Muscle layer of duodenum (tissue), 2 donors: ENCODE data around the gene TGFB1.

ENCODE experiments used
- H3K27ac ChIP-seq: one replicate; pipeline ENCODE4 v1.7.0; 2013; ENCODE audit warnings: mild to moderate bottlenecking, low read length
- H3K27me3 ChIP-seq: one replicate; pipeline ENCODE4 v1.7.0; 2013; ENCODE audit warnings: low read depth, mild to moderate bottlenecking, control low read depth, low read length
- H3K36me3 ChIP-seq, 2 donors: one replicate each; pipeline ENCODE4 v1.7.0; 2013; ENCODE audit warnings: low read length in 2 of 2, control low read depth in 1 of 2, mild to moderate bottlenecking in 1 of 2; ENCODE audit not compliant: insufficient read depth in 2 of 2, control insufficient read depth in 1 of 2
- H3K4me1 ChIP-seq, 2 donors: one replicate each; pipeline ENCODE4 v1.7.0; 2013; ENCODE audit warnings: low read length in 2 of 2, mild to moderate bottlenecking in 2 of 2, control low read depth in 1 of 2, moderate library complexity in 1 of 2; ENCODE audit not compliant: insufficient read depth in 2 of 2, control insufficient read depth in 1 of 2
- H3K4me3 ChIP-seq, 2 donors: one replicate each; pipeline ENCODE4 v1.7.0; 2013; ENCODE audit warnings: low read length in 2 of 2, low read depth in 1 of 2, mild to moderate bottlenecking in 1 of 2
- H3K9me3 ChIP-seq, 2 donors: one replicate each; pipeline ENCODE4 v1.7.0; 2013; ENCODE audit warnings: low read length in 2 of 2, control low read depth in 1 of 2, mild to moderate bottlenecking in 1 of 2; ENCODE audit not compliant: control insufficient read depth in 1 of 2
- donor health status: healthy.

Gene TGFB1

DNA sequence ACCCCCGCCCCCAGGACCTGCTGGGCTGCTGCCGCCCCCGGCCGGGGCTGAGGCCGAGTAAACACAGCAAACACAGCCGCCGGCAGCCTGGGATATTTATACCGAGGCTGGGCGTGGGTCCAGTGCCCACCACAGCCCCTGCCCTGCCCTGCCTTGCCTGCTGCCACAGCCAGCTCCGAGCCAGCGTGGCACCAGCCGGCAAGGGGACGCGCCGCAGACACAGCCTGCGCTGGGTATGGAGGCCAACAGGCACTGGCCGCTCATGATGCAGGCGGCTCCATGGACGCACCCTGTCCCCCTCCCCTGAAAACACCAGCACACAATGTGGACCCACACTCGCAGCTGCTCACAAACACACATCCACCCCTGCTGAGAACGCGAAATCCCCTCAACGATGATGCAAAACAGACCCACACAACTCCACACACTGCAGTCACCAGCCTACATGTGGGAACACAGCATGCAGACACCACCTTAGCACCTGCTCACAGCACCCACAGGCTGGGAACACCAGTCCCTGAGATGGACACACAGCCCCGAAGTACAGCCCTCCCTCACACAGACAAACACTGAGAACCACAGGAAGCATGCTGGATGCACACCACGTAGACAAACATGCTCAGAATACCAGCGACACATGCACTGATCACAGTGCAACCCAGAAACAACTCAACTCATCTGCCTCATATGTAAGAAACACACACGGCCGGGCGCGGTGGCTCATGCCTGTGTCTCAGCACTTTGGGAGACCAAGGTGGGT, 27.6 kb downstream of the TGFB1 start:
- H3K4me1 ChIP-seq, result peaks cover 30 to 62% of the 10 kb centered on the region in 2 donors
- peak overlapping the region in 1 of 2 donors; percentile 32 for H3K4me3 ChIP-seq
- H3K36me3 ChIP-seq, result peaks cover 4 to 46% of the 10 kb centered on the region in 2 donors
- no peaks in the 10 kb centered on the region for H3K27me3 ChIP-seq
- H3K9me3 ChIP-seq, result no peaks in the 10 kb centered on the region
- H3K27ac ChIP-seq, result no peak overlapping the region

GRCh38 chr19:41325640-41325946, 28.1 kb downstream of the TGFB1 start:
- no peaks in the 10 kb centered on the region for H3K9me3 ChIP-seq
- peaks cover 9 to 48% of the 10 kb centered on the region in 2 donors for H3K36me3 ChIP-seq
- peak overlapping the region; percentile 7 to 32 for H3K4me3 ChIP-seq
- no peaks in the 10 kb centered on the region for H3K27me3 ChIP-seq
- peaks cover 30 to 64% of the 10 kb centered on the region in 2 donors for H3K4me1 ChIP-seq
- H3K27ac ChIP-seq, result no peak overlapping the region

- Histone ChIP-seq H3K27me3 (no peaks in the 10 kb centered on the region), H3K27ac (peak overlapping the region; percentile 70), H3K9me3 (no peaks in the 10 kb centered on the region), H3K4me1 (peaks cover 30 to 64% of the 10 kb centered on the region in 2 donors), H3K4me3 (peak overlapping the region; percentile 7 to 32), H3K36me3 (peaks cover 12 to 50% of the 10 kb centered on the region in 2 donors)
These were observed 28.6 kb downstream of the TGFB1 start for GRCh38 chr19:41324921-41325639.

DNA sequence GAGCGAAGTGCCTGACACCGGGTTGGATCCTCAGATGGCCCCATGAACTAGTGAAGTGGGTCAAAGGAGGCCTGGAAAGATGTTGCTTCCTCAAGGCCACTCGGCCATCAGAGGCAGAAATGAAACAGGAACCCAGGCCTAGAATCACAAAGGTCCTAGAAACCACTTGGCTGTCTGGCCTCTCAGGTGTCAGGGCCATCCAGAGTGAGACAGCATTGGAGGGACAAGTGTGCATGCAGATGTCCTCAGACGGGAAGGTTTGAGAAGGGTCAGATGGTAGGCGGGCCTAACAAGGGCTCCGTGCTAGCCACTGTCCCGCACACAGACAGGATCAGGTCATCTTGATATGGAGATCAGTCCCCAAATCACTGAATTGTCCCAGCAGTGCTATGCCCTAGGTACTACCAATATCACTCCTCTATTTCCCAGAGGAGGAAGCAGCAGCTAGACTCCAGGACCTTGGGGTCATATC, 29.5 kb downstream of the TGFB1 start:
- no peaks in the 10 kb centered on the region for H3K27me3 ChIP-seq
- peak overlapping the region in 1 of 2 donors; percentile 15 for H3K4me3 ChIP-seq
- H3K9me3 ChIP-seq, result no peaks in the 10 kb centered on the region
- H3K36me3 ChIP-seq, result peaks cover 17 to 58% of the 10 kb centered on the region in 2 donors
- H3K27ac ChIP-seq, result peak overlapping the region; percentile 70
- H3K4me1 ChIP-seq, result peaks cover 30 to 64% of the 10 kb centered on the region in 2 donors

DNA sequence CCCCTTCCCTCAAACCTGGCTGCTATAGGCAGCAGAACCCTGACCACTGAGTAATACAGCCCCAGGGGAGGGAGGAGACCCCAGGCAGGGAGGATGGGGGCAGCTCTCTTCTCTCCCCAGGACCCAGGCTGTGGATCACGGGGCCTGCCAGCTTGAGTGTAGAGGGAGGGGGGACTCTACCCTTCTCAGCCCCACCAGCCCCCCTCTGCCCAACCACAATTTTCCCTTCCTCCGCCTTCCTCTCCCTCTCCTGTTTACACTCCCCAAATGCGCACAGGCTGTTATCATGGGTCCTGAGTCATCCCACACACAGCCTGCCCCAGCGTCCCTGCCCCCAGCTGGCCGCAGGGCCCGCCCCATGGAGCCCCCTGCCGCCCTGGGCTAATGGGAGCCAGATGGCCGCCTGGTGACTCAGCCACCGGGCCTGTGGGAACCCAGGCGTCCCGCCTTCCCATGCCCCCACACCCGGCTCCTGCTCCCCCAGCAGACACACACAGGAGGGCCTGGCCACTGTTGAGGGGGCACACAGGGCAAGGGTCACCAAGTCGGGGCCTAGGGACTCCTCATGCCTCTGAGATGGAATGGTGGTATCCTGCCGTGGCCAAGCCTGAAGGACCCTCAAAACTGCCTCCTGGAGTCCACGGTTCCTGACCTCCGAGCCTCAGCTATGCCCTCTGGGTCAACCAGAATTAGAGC, 30.1 kb downstream of the TGFB1 start:
- Histone ChIP-seq H3K4me3 (no peak overlapping the region), H3K9me3 (no peaks in the 10 kb centered on the region), H3K36me3 (peaks cover 24 to 59% of the 10 kb centered on the region in 2 donors), H3K27me3 (no peaks in the 10 kb centered on the region), H3K27ac (peak overlapping the region; percentile 70), H3K4me1 (peaks cover 30 to 60% of the 10 kb centered on the region in 2 donors)

DNA sequence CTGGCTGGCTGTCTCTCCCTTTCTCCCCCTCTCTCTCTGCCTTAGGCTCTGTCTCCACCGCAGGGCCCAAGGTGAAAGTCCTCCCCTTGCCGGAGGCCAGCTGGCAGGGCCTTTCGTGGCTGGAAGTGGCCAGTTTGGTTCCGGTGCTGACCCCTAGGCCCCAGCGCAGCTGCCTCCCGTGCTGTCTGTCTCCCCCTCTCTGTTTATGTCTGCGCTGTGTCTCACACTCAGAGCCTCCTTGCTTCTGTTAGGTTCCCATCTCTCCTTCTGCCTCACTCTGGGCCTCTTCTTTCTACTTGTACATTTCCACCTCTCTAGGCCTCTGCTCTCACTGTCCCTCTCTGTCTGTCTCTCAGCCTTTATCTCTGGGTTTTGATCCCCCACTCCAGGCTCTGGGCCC, 30.7 kb downstream of the TGFB1 start:
- H3K4me1 ChIP-seq, result peaks cover 27 to 54% of the 10 kb centered on the region in 2 donors
- peak overlapping the region; percentile 67 for H3K27ac ChIP-seq
- no peaks in the 10 kb centered on the region for H3K27me3 ChIP-seq
- peaks cover 27 to 59% of the 10 kb centered on the region in 2 donors for H3K36me3 ChIP-seq
- H3K9me3 ChIP-seq, result no peaks in the 10 kb centered on the region
- no peak overlapping the region for H3K4me3 ChIP-seq

- Histone ChIP-seq H3K36me3 (peaks cover 27 to 61% of the 10 kb centered on the region in 2 donors), H3K27ac (peak overlapping the region; percentile 67), H3K4me1 (peaks cover 25 to 53% of the 10 kb centered on the region in 2 donors)
These were observed 31.3 kb downstream of the TGFB1 start for GRCh38 chr19:41322451-41322850.

DNA sequence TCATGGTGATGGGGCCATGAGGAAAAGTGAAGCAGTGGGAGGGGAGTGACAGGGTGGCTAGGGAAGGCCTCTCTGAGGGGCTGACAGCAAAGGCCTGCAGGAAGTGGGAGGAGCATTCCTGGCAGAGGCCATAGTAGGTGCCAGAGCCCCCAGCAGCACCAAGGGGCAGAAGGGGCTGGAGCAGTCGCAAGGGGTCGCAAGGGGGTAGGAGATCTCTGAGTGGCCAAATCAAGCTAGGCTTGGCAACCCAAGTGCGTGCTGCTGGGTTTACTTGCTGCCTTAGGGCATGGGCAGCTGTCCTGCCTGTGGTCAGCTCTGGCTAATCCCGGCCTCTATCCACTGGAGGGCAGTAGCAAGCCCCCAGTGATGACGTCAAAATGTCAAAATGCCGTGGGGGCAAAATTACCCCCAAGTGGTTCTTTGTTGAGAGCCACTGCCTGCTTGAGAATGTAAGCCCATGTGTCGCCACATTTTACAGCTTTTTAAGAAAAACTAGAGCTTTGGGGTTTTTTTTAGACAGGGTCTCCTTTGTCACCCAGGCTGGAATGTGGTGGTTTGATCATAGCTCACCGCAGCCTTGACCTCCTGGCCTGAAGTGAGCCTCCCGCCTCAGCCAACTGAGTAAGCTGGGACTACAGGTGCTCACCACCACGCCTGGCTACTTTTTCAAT, 32.0 kb downstream of the TGFB1 start:
- peak overlapping the region; percentile 67 for H3K27ac ChIP-seq
- H3K27me3 ChIP-seq, result no peaks in the 10 kb centered on the region
- H3K9me3 ChIP-seq, result no peaks in the 10 kb centered on the region
- H3K4me3 ChIP-seq, result no peak overlapping the region
- peaks cover 25 to 53% of the 10 kb centered on the region in 2 donors for H3K4me1 ChIP-seq
- peaks cover 34 to 67% of the 10 kb centered on the region in 2 donors for H3K36me3 ChIP-seq

More at GRCh38 chr19:41322451-41322850, 31.3 kb downstream of the TGFB1 start:
- Histone ChIP-seq H3K27me3 (no peaks in the 10 kb centered on the region), H3K9me3 (no peaks in the 10 kb centered on the region), H3K4me3 (no peak overlapping the region)

DNA sequence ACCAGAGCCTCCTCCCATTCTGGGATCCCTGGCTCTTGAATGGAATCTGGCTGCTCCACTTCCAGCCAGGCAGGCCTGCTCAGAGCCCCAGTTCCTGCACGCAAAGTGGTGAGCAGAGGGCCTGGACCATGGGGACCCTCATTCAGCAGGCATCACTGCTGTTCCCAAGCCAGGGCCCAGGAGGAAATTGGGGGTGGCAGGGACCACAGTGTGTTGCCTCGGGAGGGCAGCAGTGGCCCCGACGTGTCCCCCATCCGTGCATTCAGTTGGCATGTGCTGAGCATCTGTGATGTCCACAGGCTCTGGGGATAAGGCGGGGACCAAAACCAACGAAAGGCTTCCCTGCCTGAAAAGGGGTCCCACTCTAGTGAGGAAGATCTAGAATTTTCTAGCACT, 32.5 kb downstream of the TGFB1 start:
- Histone ChIP-seq H3K4me3 (no peak overlapping the region), H3K27ac (peak overlapping the region; percentile 67), H3K27me3 (no peaks in the 10 kb centered on the region), H3K9me3 (no peaks in the 10 kb centered on the region), H3K4me1 (peaks cover 22 to 50% of the 10 kb centered on the region in 2 donors), H3K36me3 (peaks cover 39 to 72% of the 10 kb centered on the region in 2 donors)

GRCh38 chr19:41320568-41320967, 33.2 kb downstream of the TGFB1 start:
- Histone ChIP-seq H3K4me1 (peaks cover 19 to 44% of the 10 kb centered on the region in 2 donors), H3K36me3 (peaks cover 44 to 76% of the 10 kb centered on the region in 2 donors), H3K27me3 (no peaks in the 10 kb centered on the region), H3K4me3 (no peak overlapping the region), H3K27ac (no peak overlapping the region), H3K9me3 (no peaks in the 10 kb centered on the region)

DNA sequence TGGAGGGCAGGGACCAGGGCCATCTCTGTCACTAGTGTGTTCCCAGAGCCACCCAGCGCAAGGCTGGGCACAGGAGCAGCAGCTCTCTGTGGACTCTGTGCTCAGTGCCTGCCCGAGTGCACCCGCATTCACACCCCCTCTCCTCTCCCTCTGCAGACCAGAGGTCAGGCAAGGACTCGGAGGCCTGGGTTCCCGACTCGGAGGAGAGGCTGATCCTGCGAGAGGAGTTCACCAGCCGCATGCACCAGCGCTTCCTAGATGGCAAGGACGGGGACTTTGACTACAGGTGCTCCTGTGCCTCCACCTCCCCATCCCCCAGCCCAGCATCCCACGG, 33.6 kb downstream of the TGFB1 start:
- Histone ChIP-seq H3K36me3 (peaks cover 44 to 73% of the 10 kb centered on the region in 2 donors), H3K4me3 (no peak overlapping the region), H3K9me3 (no peaks in the 10 kb centered on the region), H3K27me3 (no peaks in the 10 kb centered on the region), H3K27ac (no peak overlapping the region), H3K4me1 (peaks cover 19 to 40% of the 10 kb centered on the region in 2 donors)
